Measurements from ENCODE around the gene JAZF1. TPM values are rescaled to one million over a fixed set of nuclear protein-coding genes. Genes with fewer than 3 reads are reported as not detected.

JAZF1 gene
- total and polyA plus RNA-seq, 10 of the 15 experiments (the other 5 are each of a cell fraction or from before 2014, with no cell fraction given): 0.04 to 0.82 (median 0.15) TPM; not detected in 3

- ChIA-PET POLR2A (no interaction called here), SMC1A (ENCODE audit: uncharacterized antibody, unreplicated experiment) (interaction anchor here (1.3 kb wide), 1 partner anchor 30 kb away, joined by 4 read pairs; no protein-coding TSS in a partner anchor), RAD21 (ENCODE audit: unreplicated experiment) (no interaction called here), CTCF (no interaction called here)
- H4K20me1 ChIP-seq (ENCODE audit: control insufficient read depth, insufficient read depth): no peaks in the 10 kb centered on the region
- H3K27ac ChIP-seq (ENCODE audit: control insufficient read depth, insufficient read depth): no peak overlapping the region
- H3K9me3 ChIP-seq (replicated peaks; ENCODE audit: control insufficient read depth, insufficient read depth, low read length): no peaks in the 10 kb centered on the region
- intact Hi-C loops (cut with micrococcal nuclease; ENCODE audit: unreplicated experiment): no loop called here
- in situ Hi-C loops (cut with MboI): no loop called here
- H3K9ac ChIP-seq (ENCODE audit: control insufficient read depth, insufficient read depth, low read length): no peak overlapping the region
- ATAC-seq: no peak
- FAIRE-seq: no peak
- H2AFZ ChIP-seq (ENCODE audit: control insufficient read depth, low read depth, low read length): no peak overlapping the region
- no peak for TF ChIP-seq USF1 (IDR thresholded peaks at IDR 0.05; ENCODE audit: borderline replicate concordance, extremely low read length, insufficient read depth, low read depth, low read length)
- TF ChIP-seq ZBTB4 (CRISPR knock-in tag; IDR thresholded peaks at IDR 0.05): no peak
- no peak for TF ChIP-seq BMI1 (IDR thresholded peaks at IDR 0.05; ENCODE audit: borderline replicate concordance)
- no peak for TF ChIP-seq NFXL1 (IDR thresholded peaks at IDR 0.05; ENCODE audit: borderline replicate concordance)
- TF ChIP-seq FOXM1 (IDR thresholded peaks at IDR 0.05; ENCODE audit: low read depth, low read length): no peak
- no peak for TF ChIP-seq NFYA (IDR thresholded peaks at IDR 0.05; ENCODE audit: borderline replicate concordance, low read depth, low read length)
- no peak for TF ChIP-seq RFX5 (IDR thresholded peaks at IDR 0.05; ENCODE audit: low read depth, low read length)
- no peak for TF ChIP-seq CBFB (IDR thresholded peaks at IDR 0.05; ENCODE audit: low read depth)
- no peak for TF ChIP-seq PBX3 (IDR thresholded peaks at IDR 0.05; ENCODE audit: insufficient replicate concordance, low read depth, low read length)
- no peak for TF ChIP-seq BHLHE40 (IDR thresholded peaks at IDR 0.05; ENCODE audit: borderline replicate concordance in 1 of 2, low read depth in 2 of 2, low read length in 1 of 2)
- TF ChIP-seq IRF4 (IDR thresholded peaks at IDR 0.05; ENCODE audit: low read depth, low read length): no peak
- no peak for TF ChIP-seq STAT1 (conservative IDR thresholded peaks at IDR 0.05)
- peaks cover 2 to 3% of the 10 kb centered on the region in 2 experiments; a peak in 3 of 4 replicates for H3K27me3 ChIP-seq (replicated peaks in 1 of 2; ENCODE audit: control insufficient read depth in 2 of 2, insufficient read depth in 2 of 2, low read length in 1 of 2)
- H3K4me3 ChIP-seq: no peak overlapping the region
- no peaks in the 10 kb centered on the region for H3K4me1 ChIP-seq (ENCODE audit: control insufficient read depth, insufficient read depth, low read length)
- H3K79me2 ChIP-seq (ENCODE audit: control insufficient read depth, insufficient read depth, low read length): no peaks in the 10 kb centered on the region
- DNase-seq (ENCODE audit: low read depth, low spot score): no peak
- H3K36me3 ChIP-seq (ENCODE audit: control insufficient read depth in 2 of 2, insufficient read depth in 2 of 2, low read length in 1 of 2): no peaks in the 10 kb centered on the region
- no peak overlapping the region for H3K4me2 ChIP-seq (ENCODE audit: control insufficient read depth, insufficient read depth)
- 34% methylated on average over 3 of the region's 3 CpGs for whole genome bisulfite sequencing (ENCODE audit: insufficient coverage, insufficient replicate concordance, low lambda C conversion rate, missing lambda C conversion rate)
- BruUV-seq (replicated peaks): no TSS peak
Observed at GRCh38 chr7:28217143-28217542, 36.5 kb upstream of the JAZF1 start.
